Activated CD4-positive, alpha-beta T cell treated with anti-CD3 and anti-CD28 coated beads, Interleukin-2, amount 50 U/mL, for 48 hours (primary cell): ENCODE measurements around the gene SPCS1.
"Not testable (repeated sequence)": the region's sequence is repeated elsewhere in the genome, so short reads cannot be mapped to it uniquely, and the experiment has no call there.

Experiments
- DNase-seq, 2 experiments: peaks; one replicate each; pipeline ENCODE4 v3.0.0-alpha.2; 2020

Gene SPCS1

DNA sequence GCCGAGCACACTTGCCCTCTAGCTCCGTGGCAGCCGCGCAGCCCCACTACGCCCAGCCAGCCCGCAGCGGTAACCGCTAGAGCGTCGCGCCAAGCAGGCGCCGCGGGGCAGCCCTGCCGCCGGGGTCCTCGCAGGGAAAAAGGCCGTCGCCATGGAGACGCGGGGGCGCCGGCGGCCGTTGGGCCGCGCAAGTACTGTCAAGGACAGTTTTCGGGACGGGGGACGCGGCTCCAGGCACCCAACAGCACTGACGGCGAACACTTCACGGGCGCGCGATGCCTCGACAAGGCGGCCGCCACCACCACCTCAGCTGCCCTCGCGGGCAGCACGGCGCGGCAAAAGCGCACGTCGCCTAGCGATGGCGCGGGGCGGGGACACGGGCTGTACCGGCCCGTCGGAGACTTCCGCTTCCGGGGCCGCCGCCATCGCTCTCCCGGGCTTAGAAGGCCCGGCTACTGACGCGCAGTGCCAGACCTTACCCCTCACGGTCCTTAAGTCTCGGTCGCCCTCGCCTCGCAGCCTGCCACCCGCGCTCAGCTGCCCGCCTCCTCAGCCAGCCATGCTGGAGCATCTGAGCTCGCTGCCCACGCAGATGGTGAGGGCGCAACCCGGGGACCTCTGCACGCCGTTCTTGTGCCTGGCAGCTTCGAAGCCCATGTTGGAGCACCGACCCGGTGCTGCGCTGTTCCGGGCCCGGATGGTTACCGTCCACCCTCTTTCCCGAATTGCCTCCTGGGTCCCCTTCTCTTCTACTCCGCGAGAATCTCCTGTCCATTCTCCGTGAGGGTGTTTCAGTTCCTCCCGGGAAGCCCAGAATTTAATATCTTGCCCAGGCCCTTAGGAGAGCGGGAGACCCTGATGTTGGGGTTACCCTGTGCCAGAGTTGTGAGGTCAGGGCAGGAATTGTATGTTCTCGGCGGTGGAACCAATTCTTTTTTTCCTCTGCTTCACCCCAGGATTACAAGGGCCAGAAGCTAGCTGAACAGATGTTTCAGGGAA is at the start of gene SPCS1, which contains the start of gene GLT8D1:
Gene SPCS1, plus strand, starts transcription at position 419 of the 999 bp plus-strand sequence. Its CDS starts 141 bp downstream, at position 560.
Gene GLT8D1, minus strand, starts transcription at position 104 of the 999 bp plus-strand sequence. CDS start 5,331 bp downstream, outside the sequence.
- peak; percentile 82 to 85 for DNase-seq

DNA sequence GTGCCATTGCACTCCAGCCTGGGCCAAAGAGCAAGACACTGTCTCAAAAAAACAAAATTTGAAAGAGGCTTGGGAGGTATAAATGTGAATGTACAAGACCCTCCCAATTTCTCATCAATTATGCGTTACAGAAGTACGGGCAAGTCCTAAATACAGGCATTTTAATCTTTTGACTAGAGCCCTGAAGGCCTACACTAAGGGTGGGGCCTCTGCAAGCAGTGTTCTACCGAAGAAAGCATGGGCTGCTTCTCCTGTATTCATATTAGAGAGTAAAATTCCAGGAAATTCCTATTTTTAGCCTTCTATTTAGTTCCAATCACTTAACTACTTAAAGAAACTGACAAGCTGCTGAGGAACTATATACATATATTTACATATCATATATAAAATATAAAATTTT is 45.9 kb upstream of the SPCS1 start:
- DNase-seq = no peak

DNA sequence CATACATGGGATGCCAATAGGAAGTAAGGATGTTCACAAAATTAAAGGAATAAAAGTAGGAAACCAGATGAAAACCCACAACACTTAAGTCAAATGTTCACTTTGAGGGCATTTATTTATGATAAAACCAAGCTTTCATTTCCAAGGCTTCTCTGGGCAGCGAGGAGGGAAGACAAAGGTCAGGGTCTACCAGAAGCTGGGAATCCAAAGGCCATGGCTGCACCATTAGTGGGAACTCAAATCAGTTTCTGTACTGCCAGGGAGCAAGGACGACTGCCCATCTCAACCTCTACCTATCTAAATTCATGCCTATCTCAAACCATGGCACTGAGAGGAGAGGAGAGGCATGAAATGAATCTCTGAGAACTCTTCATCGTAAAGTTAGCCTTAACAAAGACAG is 42.8 kb upstream of the SPCS1 start:
- DNase-seq = no peak

DNA sequence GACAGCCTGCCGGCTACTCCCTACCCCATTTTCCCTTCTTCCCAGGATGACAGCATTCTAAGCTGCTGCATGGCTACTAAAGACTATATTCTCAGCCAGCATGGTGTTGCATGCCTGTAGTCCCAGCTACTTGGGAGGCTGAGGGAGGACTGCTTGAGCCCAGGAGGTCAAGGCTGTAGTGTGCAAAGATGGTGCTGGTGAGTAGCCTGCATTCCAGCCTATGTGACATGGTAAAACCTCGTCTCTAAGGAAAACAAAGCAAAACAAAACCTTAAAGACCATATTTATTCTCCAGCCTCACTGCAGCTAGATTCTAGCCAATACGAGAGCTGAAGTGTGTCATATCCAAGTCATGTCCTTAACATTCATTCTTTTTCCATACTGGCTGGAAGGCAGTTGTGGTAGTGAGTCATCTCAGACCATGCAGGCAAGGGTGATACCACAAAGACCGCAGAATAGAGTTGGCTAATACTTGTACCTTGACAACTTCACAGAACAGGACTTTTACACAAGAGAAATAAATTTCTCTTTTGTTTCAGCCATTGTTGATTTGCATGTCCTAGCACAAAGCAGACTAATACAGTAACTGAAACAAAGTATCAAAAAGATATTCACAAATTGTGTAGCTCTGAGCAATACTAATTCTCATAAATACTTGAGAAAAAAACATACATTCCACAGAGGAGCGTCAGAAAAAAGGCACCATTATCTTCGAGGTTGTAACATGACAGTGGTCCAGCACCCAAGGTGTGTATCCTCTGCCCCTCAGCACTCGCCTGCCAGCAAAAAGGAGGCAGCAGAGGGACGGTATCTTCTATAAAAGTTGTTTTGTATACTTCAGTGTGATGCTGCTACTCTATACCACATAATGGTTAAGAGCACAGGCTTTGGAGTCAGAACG is 35.0 kb upstream of the SPCS1 start:
- peak; percentile 49 to 56 for DNase-seq

DNA sequence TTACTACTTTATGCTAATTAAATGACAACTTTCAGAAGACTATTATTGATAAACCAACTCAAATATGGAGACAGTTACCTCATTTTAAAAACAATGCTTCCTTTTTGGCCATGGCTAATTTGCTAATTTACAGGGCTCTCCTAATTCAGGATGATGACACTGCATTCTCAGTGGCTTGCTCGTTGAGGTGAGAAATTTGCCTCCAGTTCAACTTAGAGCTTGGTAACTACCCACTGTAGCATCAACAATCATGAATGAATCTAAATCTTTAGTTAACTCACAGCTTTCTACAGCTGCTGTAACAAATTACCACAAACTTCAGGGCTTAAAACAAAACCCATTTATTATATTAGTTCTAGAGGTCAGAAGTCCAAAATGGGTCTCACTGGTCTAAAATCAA is 34.2 kb upstream of the SPCS1 start:
- DNase-seq = no peak

DNA sequence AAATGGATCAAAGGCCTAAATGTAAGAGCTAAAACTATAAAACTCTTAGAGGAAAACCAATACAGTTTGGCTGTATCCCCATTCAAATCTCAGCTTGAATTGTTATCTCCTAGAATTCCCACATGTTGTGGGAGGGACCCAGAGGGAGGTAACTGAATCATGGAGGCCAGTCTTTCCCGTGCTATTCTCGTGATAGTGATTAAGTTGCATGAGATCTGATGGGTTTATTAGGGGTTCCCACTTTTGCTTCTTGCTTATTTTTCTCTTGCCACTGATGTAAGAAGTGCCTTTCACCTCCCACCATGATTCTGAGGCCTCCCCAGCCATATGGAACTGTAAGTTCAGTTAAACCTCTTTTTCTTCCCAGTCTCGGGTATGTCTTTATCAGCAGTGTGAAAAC is 29.7 kb upstream of the SPCS1 start:
- not testable (repeated sequence) for DNase-seq

DNA sequence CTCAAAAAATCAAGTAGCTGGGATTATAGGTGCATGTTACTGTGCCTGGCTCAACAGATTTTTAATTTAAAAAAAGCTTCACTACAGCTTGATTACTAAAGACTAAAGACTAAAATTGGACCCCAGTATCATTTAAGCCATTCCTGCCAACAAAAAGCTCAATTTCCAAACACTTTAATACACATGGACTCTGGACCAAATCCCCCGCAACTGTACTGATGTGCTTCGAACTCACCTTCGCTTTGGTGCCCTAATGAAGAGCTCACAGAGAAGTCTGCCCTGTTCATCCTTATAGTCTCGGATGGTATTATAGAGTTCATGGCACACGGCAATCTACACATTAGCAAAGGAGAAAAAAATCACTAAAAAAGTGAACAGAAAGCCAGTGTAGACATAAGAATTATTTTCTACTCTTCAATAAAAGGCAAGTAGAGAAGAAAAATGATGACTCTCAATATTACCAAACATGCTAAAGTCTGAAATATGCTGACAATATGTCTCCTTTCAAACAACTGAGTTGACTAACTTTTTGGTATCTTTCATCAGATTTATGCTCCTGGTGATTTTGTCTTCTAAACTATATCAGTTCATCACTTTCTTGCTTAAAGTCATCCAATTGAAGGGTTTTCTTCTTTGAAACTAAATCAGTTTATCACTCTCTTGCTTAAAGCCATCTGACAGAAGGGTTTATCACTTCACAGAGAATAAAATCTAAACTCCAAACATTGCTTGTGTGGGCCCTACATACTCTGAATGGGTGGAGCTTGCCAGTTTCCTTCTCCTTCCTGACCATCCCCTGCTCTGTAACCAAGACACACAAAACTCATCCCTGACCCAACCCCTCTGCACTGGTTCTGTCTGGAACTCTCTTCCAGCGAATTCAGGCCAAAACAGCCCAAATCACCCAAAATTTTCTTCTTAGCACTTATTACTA is 27.4 kb upstream of the SPCS1 start:
- no peak for DNase-seq

DNA sequence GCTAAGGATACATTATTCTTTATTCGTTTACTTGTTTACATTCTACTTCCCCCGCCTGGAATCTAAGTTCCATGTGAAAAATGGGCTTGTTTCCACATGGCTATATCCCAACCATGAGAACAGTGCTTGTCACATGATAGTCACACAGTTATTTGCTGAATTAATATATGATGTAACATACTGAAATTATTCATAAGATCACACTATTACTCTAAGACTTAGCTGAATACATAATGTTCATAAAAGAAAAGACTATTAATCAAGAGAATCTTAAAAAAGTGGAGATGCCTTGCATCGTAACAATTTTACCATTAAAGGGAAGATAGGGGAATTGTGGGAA is 26.7 kb upstream of the SPCS1 start:
- no peak for DNase-seq

DNA sequence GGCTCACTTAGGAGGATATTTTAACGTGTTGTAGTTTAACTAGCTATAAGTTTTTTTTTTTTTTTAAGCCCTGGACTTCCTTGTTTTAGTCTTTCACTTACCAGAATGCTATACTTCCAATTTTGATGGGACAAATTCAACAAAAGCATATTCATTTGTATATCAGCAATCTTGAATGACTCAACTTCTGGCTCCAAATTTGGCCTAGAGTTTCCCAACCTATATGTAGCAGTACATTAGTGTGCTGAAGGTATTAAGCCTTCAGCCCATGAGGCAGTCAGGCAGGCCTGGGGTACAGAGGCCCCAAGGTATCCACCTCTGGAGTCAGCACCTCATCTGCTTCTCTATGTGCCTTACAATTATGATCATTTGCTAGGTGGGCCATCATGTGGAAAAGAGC is 26.1 kb upstream of the SPCS1 start:
- no peak for DNase-seq

DNA sequence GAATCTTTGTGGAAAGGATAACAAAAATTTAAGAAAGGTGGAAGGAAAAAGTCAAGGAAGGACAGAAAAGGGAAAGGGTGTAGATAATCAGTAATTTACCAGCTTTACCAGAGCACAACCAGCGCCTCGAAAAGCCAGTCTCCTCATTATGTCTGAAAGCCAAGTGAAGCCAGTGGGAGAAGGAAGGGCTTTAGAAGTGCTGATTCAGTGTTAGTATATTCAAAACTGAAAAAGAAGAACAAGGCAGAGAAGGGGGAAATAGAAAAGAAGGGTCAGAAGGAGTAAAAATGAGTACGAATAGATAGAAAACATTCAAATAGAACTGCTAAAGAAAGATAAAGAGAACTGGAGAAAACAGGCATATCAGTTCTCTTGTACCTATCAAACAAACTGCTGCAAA is 24.3 kb upstream of the SPCS1 start:
- no peak for DNase-seq

DNA sequence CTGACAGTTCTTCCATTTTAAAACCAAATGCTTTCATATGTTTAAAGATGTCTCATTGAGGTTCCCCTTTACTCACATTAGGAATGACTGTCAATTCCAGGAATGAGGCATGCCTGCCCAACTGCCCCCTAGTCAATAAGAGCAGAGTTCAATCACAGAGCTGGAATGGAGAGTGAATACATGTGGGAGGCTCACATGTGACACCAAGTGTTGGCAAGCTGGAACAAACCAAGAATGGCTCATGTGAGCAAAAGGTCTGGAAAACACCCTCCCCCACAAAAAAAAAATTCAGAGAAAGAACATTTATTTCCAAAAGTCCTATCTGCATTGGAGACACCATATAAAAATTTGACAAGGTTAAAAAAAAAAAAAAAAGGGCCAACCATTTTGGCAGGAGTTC is 23.9 kb upstream of the SPCS1 start:
- DNase-seq = peak; percentile 50 to 63

DNA sequence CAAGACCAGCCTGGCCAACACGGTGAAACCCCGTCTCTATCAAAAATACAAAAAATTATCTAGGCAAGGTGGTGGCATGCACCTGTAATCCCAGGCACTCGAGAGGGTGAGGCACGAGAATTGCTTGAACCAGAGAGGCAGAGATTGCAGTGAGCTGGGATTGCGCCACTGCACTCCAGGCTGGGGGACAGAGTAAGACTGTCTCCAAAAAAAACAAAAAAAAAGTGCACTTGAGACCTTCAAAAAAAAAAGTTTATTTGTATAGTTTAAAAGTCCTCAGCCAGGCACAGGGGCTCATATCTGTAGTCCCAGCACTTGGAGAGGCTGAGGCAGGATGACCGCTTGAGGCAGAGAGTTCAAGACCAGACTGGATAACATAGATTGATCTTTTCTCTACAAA is 22.3 kb upstream of the SPCS1 start:
- no peak for DNase-seq

DNA sequence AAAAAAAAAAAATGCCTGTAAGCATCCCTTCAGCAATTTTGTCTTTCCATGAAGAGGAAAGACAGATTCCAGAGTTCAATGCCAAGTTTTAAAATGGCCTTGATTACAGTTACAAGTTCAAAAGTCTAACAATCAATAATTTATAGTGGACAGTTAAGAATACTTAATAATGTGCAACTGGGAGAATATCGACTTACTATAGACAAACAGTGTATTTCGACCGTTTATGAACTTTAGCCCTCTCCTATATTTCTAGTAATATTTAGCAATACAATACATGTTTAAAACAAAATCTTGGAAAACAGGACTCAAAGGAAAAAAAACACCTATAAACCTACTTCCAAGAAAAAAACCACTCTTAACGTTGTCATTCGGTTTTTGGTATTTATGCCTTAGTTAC is 21.7 kb upstream of the SPCS1 start:
- DNase-seq = no peak

DNA sequence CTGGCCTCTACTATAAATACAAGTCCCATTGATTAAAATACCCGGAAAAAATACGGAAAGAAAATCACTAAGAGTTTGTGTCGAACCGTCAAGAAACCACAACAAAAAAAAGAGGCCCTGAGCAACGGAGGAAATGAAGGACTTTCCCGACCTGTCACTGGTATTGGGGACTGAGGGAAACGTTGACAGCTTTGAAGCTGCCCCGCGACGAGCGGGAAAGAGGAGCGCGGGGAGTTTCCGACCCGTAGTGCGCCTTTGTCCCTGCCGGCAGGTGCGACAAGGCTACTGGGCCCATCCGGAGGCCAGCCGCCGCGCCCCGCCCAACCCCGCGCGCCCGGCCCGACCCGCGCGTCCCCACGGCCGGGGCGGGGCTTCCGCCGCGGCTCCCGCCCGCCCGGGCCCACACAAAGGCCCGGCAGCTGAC is 20.6 kb upstream of the SPCS1 start:
- peak; percentile 83 to 88 for DNase-seq

DNA sequence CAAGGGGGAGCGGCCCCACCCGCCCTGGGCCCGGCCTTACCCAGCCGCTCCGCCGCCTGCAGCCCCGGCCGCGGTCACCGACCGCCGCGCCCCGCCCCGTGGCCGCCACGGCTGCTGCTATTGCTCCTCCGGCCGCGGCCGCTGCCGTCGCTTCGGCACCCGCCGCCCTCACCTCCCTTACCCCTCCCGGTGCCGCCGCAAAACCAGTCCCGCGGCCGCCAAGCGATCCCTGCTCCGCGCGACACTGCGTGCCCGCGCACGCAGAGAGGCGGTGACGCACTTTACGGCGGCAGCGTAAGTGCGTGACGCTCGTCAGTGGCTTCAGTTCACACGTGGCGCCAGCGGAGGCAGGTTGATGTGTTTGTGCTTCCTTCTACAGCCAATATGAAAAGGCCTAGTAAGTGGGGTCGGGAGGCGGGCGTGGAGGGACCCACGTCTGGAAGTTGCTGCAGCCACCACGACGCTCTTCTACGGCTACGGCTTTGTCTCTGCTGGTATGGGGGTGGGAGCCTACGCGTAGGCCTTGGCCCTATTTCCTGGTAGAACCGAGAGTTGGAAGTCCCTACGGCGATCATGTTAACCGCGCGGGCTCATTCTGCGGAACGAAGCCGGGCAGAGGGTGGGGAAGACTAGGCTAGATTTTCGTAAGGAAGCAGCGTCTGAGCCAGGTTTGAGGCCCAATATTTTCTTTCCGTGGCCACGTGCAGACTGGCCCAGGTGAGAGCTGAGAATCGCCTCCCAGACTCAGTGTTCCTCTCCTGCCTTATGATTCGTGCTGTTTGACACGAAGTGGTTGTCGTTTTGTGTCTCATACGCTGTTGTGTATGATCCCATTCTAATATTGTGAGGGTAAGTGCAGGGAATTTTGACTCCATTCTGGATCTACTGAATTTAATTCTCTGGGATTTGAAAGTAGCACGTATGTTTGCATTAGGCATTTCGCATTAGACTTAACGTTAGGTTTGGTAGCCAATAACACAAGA is 19.9 kb upstream of the SPCS1 start, which contains the start of the genes GNL3 and PBRM1:
Gene GNL3, plus strand, starts transcription at position 324 of the 983 bp plus-strand sequence. Its CDS starts 61 bp downstream, at position 385.
Gene PBRM1, minus strand, starts transcription at position 205 of the 983 bp plus-strand sequence.
- peak; percentile 90 to 92 for DNase-seq

DNA sequence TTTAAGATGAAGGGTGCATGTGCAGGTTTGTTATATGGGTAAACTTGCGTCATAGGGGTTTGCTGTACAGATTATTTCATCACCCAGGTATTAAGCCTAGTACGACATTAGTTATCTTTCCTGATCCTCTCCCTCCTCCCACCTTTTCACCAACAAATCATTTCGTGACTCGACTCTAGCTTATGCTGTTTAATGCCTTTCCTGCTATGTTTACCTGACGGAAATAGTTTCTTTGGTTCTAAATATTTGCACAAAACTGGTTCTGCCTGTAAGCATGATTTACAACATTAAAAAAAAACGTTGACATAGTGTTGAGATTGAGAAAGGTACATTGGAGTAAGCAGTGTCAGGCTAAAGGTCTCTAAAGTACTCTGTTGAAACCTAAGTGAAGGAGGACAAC is 17.6 kb upstream of the SPCS1 start:
- DNase-seq = no peak

DNA sequence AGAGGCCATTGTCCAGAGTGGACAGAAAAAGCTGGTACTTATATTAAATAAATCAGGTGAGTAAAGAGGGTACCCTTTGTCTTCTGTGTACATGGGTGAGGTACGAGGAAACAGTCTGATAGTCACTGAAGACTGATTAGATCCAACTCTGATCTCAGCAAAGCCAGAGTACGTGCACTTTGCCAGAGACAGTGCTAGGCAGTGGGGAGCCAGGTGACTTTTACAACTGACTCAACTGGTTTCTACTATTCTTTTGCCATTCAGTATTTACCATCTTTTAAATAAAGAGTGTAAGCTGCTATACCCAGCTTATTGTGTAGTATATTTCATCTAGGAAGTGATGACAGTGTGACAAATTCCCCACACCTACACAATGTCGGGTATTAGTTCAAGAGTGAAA is 16.8 kb upstream of the SPCS1 start:
- DNase-seq = no peak

DNA sequence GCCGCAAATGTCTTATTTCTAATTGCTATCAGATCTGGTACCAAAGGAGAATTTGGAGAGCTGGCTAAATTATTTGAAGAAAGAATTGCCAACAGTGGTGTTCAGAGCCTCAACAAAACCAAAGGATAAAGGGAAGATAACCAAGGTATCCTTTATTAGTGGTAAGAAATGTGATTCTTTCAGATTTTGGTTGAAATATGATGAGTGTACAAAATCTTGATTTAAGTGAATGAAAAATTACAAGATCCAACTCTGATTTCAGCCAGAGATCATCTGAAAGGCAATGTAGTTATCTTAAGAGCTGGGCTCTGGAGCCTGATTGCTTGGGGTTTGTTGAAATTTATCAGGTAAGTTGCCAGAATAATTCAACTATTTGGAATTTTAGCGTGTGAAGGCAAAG is 15.3 kb upstream of the SPCS1 start:
- DNase-seq = no peak

DNA sequence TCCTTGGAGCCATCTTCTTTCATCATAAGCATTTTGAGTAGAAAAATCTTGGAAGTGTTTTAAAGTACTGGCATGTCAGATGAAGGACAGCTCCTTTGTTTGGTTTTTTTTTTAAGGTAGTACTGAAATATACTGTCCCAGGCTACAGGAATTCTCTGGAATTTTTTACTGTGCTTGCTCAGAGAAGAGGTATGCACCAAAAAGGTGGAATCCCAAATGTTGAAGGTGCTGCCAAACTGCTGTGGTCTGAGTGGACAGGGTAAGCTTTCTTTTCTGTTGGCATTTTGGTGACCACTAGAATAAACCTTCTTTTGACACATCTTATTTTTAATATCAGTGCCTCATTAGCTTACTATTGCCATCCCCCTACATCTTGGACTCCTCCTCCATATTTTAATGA is 12.8 kb upstream of the SPCS1 start:
- no peak for DNase-seq

DNA sequence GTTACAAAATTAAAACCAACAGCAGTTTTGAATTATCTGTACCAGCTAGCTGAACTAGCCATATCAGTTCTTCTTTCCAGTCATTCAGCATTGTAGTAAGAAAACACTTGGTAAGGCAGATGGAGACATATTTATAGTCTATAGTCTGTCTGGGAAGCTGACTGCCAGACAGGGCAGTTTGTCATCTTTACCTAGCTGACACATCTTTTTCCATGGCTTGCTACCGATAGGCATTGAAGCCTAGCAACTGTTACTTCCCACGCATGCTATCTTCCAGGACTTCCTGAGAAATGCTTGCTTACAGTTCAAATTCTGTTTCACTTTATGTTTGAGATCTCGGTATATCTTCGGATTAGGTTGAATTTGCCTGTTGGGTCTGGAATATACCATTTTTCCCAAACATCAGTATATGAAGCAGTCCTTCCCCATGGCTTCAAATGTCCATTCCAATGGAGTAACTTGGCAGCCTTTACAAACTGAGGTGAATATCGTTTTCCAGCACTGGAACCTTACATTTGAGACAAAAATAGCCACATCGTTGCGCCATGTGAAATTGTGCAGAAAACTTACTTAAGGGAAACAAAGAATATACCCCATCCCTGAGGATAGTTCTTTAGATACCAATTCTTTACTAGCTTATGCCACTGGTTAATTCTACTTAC is 11.2 kb upstream of the SPCS1 start:
- peak in 1 of 2 experiments; percentile 2 for DNase-seq
